H9 (cell line): ENCODE measurements around the gene FAM20A. TPM values are rescaled to one million over a fixed set of nuclear protein-coding genes. Genes with fewer than 3 reads are reported as not detected.

Experiments
- DNase-seq: peaks from one replicate; pipeline ENCODE4 v3.0.0-alpha.2; 2017
- H2AFZ ChIP-seq: one replicate; pipeline ENCODE4 v1.6.1; 2013; ENCODE audit warnings: mild to moderate bottlenecking, low read length, control low read depth, moderate library complexity
- H2AK5ac ChIP-seq: 2 replicates; pipeline ENCODE4 v1.6.1; 2013; ENCODE audit warnings: low read length, control low read depth, mixed read lengths; ENCODE audit not compliant: insufficient read length
- H2BK120ac ChIP-seq: one replicate; pipeline ENCODE4 v1.6.1; 2013; ENCODE audit warnings: low read depth, mild to moderate bottlenecking, low read length, control low read depth, inconsistent platforms; ENCODE audit not compliant: poor library complexity, severe bottlenecking
- H2BK12ac ChIP-seq: 2 replicates; pipeline ENCODE4 v1.6.1; 2013; ENCODE audit warnings: low read length, control low read depth, mixed read lengths, low read depth; ENCODE audit not compliant: insufficient read length
- H2BK15ac ChIP-seq: 2 replicates; pipeline ENCODE4 v1.6.1; 2013; ENCODE audit warnings: low read depth, low read length, control low read depth
- H2BK20ac ChIP-seq: one replicate; pipeline ENCODE4 v1.6.1; 2013; ENCODE audit warnings: low read depth, mild to moderate bottlenecking, low read length, control low read depth, inconsistent platforms; ENCODE audit not compliant: poor library complexity, severe bottlenecking
- H2BK5ac ChIP-seq: 2 replicates; pipeline ENCODE4 v1.6.1; 2013; ENCODE audit warnings: low read length, control low read depth, mixed read lengths; ENCODE audit not compliant: insufficient read length
- H3K14ac ChIP-seq: 2 replicates; pipeline ENCODE4 v1.6.1; 2013; ENCODE audit warnings: low read length, control low read depth; ENCODE audit not compliant: insufficient read depth
- H3K18ac ChIP-seq: 2 replicates; pipeline ENCODE4 v1.6.1; 2013; ENCODE audit warnings: low read depth, mild to moderate bottlenecking, mixed read lengths, low read length, control low read depth; ENCODE audit not compliant: insufficient read length
- H3K23ac ChIP-seq: 2 replicates; pipeline ENCODE4 v1.6.1; 2013; ENCODE audit warnings: low read length, control low read depth, mixed read lengths, low read depth; ENCODE audit not compliant: insufficient read length
- H3K23me2 ChIP-seq: 2 replicates; pipeline ENCODE4 v1.6.1; 2013; ENCODE audit warnings: low read depth, mild to moderate bottlenecking, mixed read lengths, low read length, control low read depth; ENCODE audit not compliant: insufficient read length, poor library complexity, severe bottlenecking
- H3K27ac ChIP-seq: 2 replicates; pipeline ENCODE4 v1.5.1; 2013; ENCODE audit warnings: low read length, control low read depth, mixed read lengths, low read depth; ENCODE audit not compliant: insufficient read length
- H3K27me3 ChIP-seq: 2 replicates; pipeline ENCODE4 v1.6.1; 2013; ENCODE audit warnings: low read length, control low read depth, inconsistent platforms; ENCODE audit not compliant: insufficient read depth
- H3K4ac ChIP-seq: 2 replicates; pipeline ENCODE4 v1.6.1; 2013; ENCODE audit warnings: low read depth, mild to moderate bottlenecking, control low read depth, inconsistent platforms, low read length, moderate library complexity
- H3K4me1 ChIP-seq: 2 replicates; pipeline ENCODE4 v1.6.1; 2013; ENCODE audit warnings: low read length, control low read depth, inconsistent platforms; ENCODE audit not compliant: insufficient read depth
- H3K4me2 ChIP-seq: 2 replicates; pipeline ENCODE4 v1.6.1; 2013; ENCODE audit warnings: low read length, control low read depth, mixed read lengths; ENCODE audit not compliant: insufficient read length, insufficient read depth
- H3K56ac ChIP-seq: 2 replicates; pipeline ENCODE4 v1.6.1; 2013; ENCODE audit warnings: low read depth, mild to moderate bottlenecking, mixed read lengths, low read length, control low read depth; ENCODE audit not compliant: insufficient read length
- H3K79me1 ChIP-seq: 2 replicates; pipeline ENCODE4 v1.6.1; 2013; ENCODE audit warnings: low read depth, mild to moderate bottlenecking, moderate library complexity, low read length, control low read depth, inconsistent platforms; ENCODE audit not compliant: insufficient read depth, poor library complexity, severe bottlenecking
- H3K79me2 ChIP-seq: 2 replicates; pipeline ENCODE4 v1.6.1; 2013; ENCODE audit warnings: low read length, control low read depth, inconsistent platforms; ENCODE audit not compliant: insufficient read depth
- H3K9ac ChIP-seq: 2 replicates; pipeline ENCODE4 v1.6.1; 2013; ENCODE audit warnings: low read length, control low read depth, mixed read lengths; ENCODE audit not compliant: insufficient read length; ENCODE audit errors: extremely low read depth
- H3K9me3 ChIP-seq: one replicate; pipeline ENCODE4 v1.6.1; 2013; ENCODE audit warnings: low read depth, low read length, inconsistent platforms; ENCODE audit not compliant: control insufficient read depth
- H3T11ph ChIP-seq: one replicate; pipeline ENCODE4 v1.6.1; 2013; ENCODE audit warnings: mild to moderate bottlenecking, low read length, control low read depth, inconsistent platforms
- H4K20me1 ChIP-seq: one replicate; pipeline ENCODE4 v1.6.1; 2013; ENCODE audit not compliant: control insufficient read depth, insufficient read length, insufficient read depth
- H4K5ac ChIP-seq: 2 replicates; pipeline ENCODE4 v1.6.1; 2013; ENCODE audit warnings: low read depth, mild to moderate bottlenecking, mixed read lengths, low read length, control low read depth; ENCODE audit not compliant: insufficient read length
- H4K8ac ChIP-seq: replicated peaks from 2 replicates; pipeline ENCODE4 v1.6.1; 2013; ENCODE audit warnings: low read length, control low read depth, mixed read lengths, low read depth; ENCODE audit not compliant: insufficient read length
- H4K91ac ChIP-seq: 2 replicates; pipeline ENCODE4 v1.6.1; 2013; ENCODE audit warnings: low read depth, mild to moderate bottlenecking, moderate library complexity, mixed read lengths, low read length, control low read depth; ENCODE audit not compliant: insufficient read length
- H3K27ac Mint-ChIP-seq, 3 experiments: 2 replicates in 2 of 3; 3 replicates in 1 of 3; pipeline ENCODE4 v1.8.0; 2020 to 2021; ENCODE audit warnings: mixed read lengths in 3 of 3, mild to moderate bottlenecking in 1 of 3, moderate library complexity in 1 of 3
- H3K27me3 Mint-ChIP-seq: 2 replicates; pipeline ENCODE4 v1.8.0; 2021; ENCODE audit warnings: low read depth, mild to moderate bottlenecking, moderate library complexity, mixed read lengths
- H3K36me3 Mint-ChIP-seq, 3 experiments: 2 replicates in 2 of 3; 3 replicates in 1 of 3; pipeline ENCODE4 v1.8.0; 2020 to 2021; ENCODE audit warnings: low read depth in 3 of 3, mixed read lengths in 3 of 3; ENCODE audit not compliant: insufficient read depth in 1 of 3
- H3K4me1 Mint-ChIP-seq, 2 experiments: 2 replicates each; pipeline ENCODE4 v1.8.0; 2020; ENCODE audit warnings: mixed read lengths in 2 of 2
- H3K4me3 Mint-ChIP-seq, 2 experiments: 2 replicates in 1 of 2; 3 replicates in 1 of 2; pipeline ENCODE4 v1.8.0; 2020 to 2021; ENCODE audit warnings: mild to moderate bottlenecking in 2 of 2, mixed read lengths in 2 of 2, moderate library complexity in 1 of 2
- H3K9me3 Mint-ChIP-seq, 2 experiments: 2 replicates in 1 of 2; 3 replicates in 1 of 2; pipeline ENCODE4 v1.8.0; 2020; ENCODE audit warnings: mild to moderate bottlenecking in 2 of 2, mixed read lengths in 2 of 2, moderate library complexity in 1 of 2
- CTCF ChIP-seq: fragments of 200-600 bp; sonication (generic); conservative IDR thresholded peaks from 3 replicates; pipeline ENCODE4 v1.8.0; 2021; ENCODE audit warnings: antibody characterized with exemption, mild to moderate bottlenecking
- WGBS: extraction: QIAGEN DNeasy Blood & Tissue Kit; methylation state at CpG from one replicate; pipeline ENCODE4 v1.1.7; 2013; ENCODE audit warnings: missing lambda C conversion rate, low lambda C conversion rate, mixed read lengths; ENCODE audit not compliant: insufficient read length; ENCODE audit errors: extremely low coverage; 5-methylcytosine and 5-hydroxymethylcytosine counted together
- total RNA-seq: library from RNA; stranded (reverse); gene quantifications from 2 replicates; pipeline ENCODE4 v1.2.1, GENCODE V29; 2021

The FAM20A gene
- total RNA-seq, 1 experiment from 2014 or later, result 34.4 TPM

GRCh38 chr17:68568581-68568980, 32.6 kb downstream of the FAM20A start:
- H4K8ac ChIP-seq, result no peak overlapping the region
- no peaks in the 10 kb centered on the region for H3K4me1 ChIP-seq
- Mint-ChIP-seq H3K36me3 (peaks cover 0 to 4% (median 0%) of the 10 kb centered on the region in 3 experiments; a peak in 2 of 7 replicates), H3K4me3 (no peak overlapping the region), H3K9me3 (no peaks in the 10 kb centered on the region), H3K4me1 (no peaks in the 10 kb centered on the region), H3K27me3 (peaks cover 2% of the 10 kb centered on the region; the same call in 1 of the 2 replicates), H3K27ac (no peak overlapping the region)
- no peaks in the 10 kb centered on the region for H3K9me3 ChIP-seq
- H3K27me3 ChIP-seq, result no peaks in the 10 kb centered on the region
- H2BK120ac ChIP-seq, result no peak overlapping the region
- no CpG with 5 or more reads among the region's 2 CpGs for WGBS
- H2BK20ac ChIP-seq, result no peak overlapping the region
- no peak overlapping the region for H3T11ph ChIP-seq
- H4K5ac ChIP-seq, result no peak overlapping the region
- no peak overlapping the region for H4K91ac ChIP-seq
- no peaks in the 10 kb centered on the region for H3K79me2 ChIP-seq
- no peak overlapping the region for H3K4me2 ChIP-seq
- H3K4ac ChIP-seq, result no peak overlapping the region
- no peak overlapping the region for H3K27ac ChIP-seq
- H4K20me1 ChIP-seq, result no peaks in the 10 kb centered on the region
- no peak overlapping the region for H2AK5ac ChIP-seq
- no peak for DNase-seq
- H3K23me2 ChIP-seq, result no peaks in the 10 kb centered on the region
- H3K56ac ChIP-seq, result no peak overlapping the region
- no peak overlapping the region for H3K14ac ChIP-seq
- H3K18ac ChIP-seq, result no peak overlapping the region
- no peak overlapping the region for H2BK12ac ChIP-seq
- no peak overlapping the region for H3K23ac ChIP-seq
- no peak overlapping the region for H3K9ac ChIP-seq
- H2AFZ ChIP-seq, result no peak overlapping the region
- TF ChIP-seq CTCF, result no peak
- no peak overlapping the region for H2BK5ac ChIP-seq
- no peaks in the 10 kb centered on the region for H3K79me1 ChIP-seq
- no peak overlapping the region for H2BK15ac ChIP-seq
